Activated CD4-positive, alpha-beta T cell treated with anti-CD3 and anti-CD28 coated beads for 24 hours (primary cell): ENCODE data around the gene TGM5.
"Not testable (repeated sequence)": the region's sequence is repeated elsewhere in the genome, so short reads cannot be mapped to it uniquely, and the experiment has no call there.

ENCODE experiments used
- DNase-seq, 2 donors: peaks; one replicate each; pipeline ENCODE4 v3.0.0-alpha.2; 2020; ENCODE audit warnings: low read depth in 2 of 2

Gene TGM5

GRCh38 chr15:43266834-43267233 is at the start of gene TGM5:
TSS of gene TGM5 (minus strand) at chr15:43266928. CDS start at chr15:43266849, 79 bp downstream.
- DNase-seq = no peak

- no peak for DNase-seq
Measured at GRCh38 chr15:43314171-43314570, 47.4 kb upstream of the TGM5 start.

GRCh38 chr15:43312378-43312777 is 45.6 kb upstream of the TGM5 start:
- DNase-seq = no peak

GRCh38 chr15:43302205-43302817 is 35.6 kb upstream of the TGM5 start, which contains the start of gene TGM7:
TSS of gene TGM7 (minus strand) at chr15:43302255.
- DNase-seq = no peak

GRCh38 chr15:43299884-43300283 is 33.2 kb upstream of the TGM5 start:
- no peak for DNase-seq

GRCh38 chr15:43299411-43299810 is 32.7 kb upstream of the TGM5 start:
- no peak for DNase-seq

- DNase-seq = no peak
Measured at GRCh38 chr15:43294091-43294706, 27.5 kb upstream of the TGM5 start.

- no peak for DNase-seq
Measured at GRCh38 chr15:43293432-43293831, 26.7 kb upstream of the TGM5 start.

GRCh38 chr15:43292375-43293078 is 25.8 kb upstream of the TGM5 start:
- DNase-seq = no peak

- DNase-seq = not testable (repeated sequence)
Measured at GRCh38 chr15:43289656-43290055, 22.9 kb upstream of the TGM5 start.

GRCh38 chr15:43287254-43287653 is 20.5 kb upstream of the TGM5 start:
- no peak for DNase-seq

- DNase-seq = no peak
Measured at GRCh38 chr15:43286074-43286473, 19.3 kb upstream of the TGM5 start.

GRCh38 chr15:43285609-43286037 is 18.9 kb upstream of the TGM5 start:
- DNase-seq = peak; percentile 22 to 50

- DNase-seq = no peak
Measured at GRCh38 chr15:43283526-43283925, 16.8 kb upstream of the TGM5 start.

- DNase-seq = no peak
Measured at GRCh38 chr15:43281926-43282602, 15.3 kb upstream of the TGM5 start.

GRCh38 chr15:43280996-43281395 is 14.3 kb upstream of the TGM5 start:
- DNase-seq = no peak

- DNase-seq = no peak
Measured at GRCh38 chr15:43279496-43279895, 12.8 kb upstream of the TGM5 start.

- no peak for DNase-seq
Measured at GRCh38 chr15:43278869-43279268, 12.1 kb upstream of the TGM5 start.

- no peak for DNase-seq
Measured at GRCh38 chr15:43277901-43278300, 11.2 kb upstream of the TGM5 start.

GRCh38 chr15:43277231-43277823 is 10.6 kb upstream of the TGM5 start:
- DNase-seq = no peak

GRCh38 chr15:43276563-43277200 is 10.0 kb upstream of the TGM5 start:
- no peak for DNase-seq
